Activated CD8-positive, alpha-beta memory T cell treated with anti-CD3 and anti-CD28 coated beads, Interleukin-2, amount 50 U/mL, for 24 hours (primary cell): ENCODE results near the gene IGFBPL1.
"Not testable (repeated sequence)": the region's sequence is repeated elsewhere in the genome, so short reads cannot be mapped to it uniquely, and the experiment has no call there.

ENCODE experiments used
- DNase-seq: peaks from one replicate; pipeline ENCODE4 v3.0.0-alpha.2; 2020; ENCODE audit errors: extremely low read depth

Gene IGFBPL1

GRCh38 chr9:38423973-38424843 lies at the start of gene IGFBPL1:
IGFBPL1 (minus strand) TSS chr9:38424454; CDS start chr9:38424424, 30 bp downstream.
- DNase-seq: no peak

- DNase-seq: not testable (repeated sequence)
Measured at GRCh38 chr9:38472583-38473249, 48.5 kb upstream of the IGFBPL1 start.

GRCh38 chr9:38467404-38467803 lies 43.1 kb upstream of the IGFBPL1 start:
- no peak for DNase-seq

DNA sequence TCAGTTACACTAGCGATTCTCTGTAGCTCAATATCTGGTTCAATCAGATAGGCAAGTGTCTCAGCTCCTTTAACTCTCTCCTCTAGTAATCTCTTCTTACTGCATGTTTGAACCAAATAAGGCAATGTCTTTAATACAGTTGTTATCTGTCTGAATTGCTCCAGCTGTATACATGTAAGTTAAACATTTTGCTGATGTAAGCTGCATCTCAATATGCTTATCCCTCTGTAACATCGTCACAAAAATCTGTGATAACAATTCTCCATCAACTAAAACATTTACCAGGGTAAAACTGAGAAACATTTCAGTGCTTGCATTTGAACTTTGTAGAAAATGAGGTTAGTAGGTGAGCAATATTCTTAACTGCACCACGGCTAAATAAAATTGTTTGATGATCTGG lies 29.6 kb upstream of the IGFBPL1 start:
- no peak for DNase-seq

DNA sequence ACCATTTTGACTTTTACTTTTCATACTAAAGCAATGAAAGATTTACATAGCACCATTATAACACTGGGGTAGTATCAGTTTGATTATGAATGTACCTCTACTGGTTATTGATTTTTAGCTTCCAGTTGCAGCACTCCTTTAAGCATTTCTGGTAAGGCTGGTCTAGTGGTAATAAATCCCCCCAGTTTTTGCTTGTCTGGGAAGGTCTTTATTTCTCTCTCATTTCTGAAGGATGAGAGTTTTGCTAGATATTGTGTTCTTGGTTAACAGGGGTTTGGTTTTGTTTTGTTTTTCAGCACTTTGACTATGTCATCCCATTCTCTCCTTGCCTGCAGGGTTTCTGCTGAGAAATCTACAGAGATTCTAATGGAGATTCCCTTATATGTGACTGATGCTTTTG lies 26.9 kb upstream of the IGFBPL1 start:
- DNase-seq: no peak

DNA sequence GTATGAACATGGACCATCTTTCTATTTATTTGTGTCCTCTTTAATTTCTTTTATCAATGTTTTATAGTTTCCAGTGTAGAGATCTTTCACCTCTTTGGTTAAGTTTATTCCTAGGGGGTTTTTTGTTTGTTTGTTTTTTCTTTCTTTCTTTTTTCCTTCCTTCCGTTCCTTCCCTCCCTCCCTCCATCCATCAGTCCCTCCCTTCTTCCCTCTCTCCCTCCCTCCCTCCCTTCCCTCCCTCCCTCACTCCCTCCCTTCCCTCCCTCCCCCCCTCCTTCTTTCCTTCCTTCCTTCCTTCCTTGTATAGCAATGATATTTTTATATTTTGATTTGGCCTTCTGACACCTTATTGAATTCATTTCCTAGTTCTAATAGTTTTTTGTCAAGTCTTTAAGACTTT lies 23.4 kb upstream of the IGFBPL1 start:
- no peak for DNase-seq

DNA sequence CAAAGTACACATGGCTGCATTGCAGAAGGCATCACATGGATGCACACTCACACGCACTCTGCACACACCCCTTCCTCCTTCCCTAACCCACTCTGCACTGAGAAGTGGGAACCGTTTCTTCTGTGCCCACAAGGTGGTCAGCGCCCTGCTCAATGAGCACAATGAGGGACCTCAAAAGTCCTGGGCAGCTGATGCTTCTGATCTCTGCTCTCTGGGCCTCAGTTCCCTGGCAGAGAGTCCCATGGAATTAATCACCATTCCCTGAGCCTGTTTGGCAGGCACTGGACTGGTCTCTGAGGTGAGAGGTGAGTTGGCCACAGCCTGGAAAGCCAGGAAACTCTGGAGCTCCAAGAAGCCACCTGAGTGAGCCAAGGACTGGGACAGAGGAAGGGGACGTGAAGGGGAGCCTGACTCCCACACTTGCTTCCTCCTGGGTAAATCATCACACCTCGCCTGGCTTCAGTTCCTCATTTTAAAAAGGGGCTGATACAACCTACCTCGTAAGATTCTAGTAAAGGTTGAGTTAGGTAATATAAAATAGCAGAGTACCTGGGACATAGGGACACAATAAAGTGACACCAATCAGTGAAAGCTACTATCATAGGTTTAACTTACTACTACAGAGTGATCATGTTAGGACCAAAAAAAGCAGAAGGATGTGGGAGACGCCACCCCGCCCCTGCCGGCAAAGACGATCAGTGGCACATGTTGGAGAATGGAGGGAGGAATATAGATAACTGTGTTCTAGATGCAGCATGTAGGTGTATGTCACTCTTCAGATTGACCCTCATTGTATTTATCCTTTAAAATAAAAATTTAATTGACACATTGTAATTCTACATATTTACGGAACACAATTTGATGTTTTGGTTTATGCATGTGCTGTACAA lies 21.1 kb upstream of the IGFBPL1 start:
- DNase-seq: no peak

DNA sequence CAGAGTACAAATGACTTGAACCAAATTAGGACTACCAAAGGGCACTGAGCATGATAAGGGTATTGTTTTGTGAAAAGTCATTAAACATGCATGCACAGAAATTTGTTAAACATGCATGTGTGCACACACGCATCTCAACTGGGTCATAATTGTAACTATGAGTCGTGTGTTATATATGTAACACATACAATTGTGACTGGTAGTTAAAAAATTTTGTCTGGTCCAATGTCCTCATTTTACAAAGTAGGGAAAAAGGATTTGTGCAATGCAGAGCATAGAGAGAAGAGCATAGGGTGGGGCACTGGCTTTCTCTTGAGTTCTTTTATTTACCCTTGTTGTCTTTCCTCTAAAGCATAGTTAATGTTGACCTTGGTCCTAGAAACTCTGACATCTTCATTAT lies 19.3 kb upstream of the IGFBPL1 start:
- DNase-seq: no peak

DNA sequence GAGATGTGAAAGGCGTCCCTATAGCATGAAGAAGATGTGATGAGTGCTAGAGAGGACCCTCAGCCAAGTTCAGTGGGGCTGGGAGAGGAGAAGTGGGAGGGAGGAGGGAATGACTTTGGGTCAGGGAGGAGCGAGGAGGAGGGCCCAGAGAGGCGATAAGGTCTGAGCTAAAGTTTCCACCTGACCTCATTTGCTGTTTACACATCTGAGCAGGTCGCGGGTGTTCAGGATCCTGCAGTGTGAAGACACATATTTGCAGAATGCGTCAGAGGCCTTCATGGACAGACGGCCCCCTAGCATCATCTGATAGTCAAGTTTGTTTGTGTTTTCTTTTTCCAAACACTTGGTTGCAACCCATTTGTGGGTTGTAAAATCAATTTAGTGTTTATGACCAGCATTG lies 18.9 kb upstream of the IGFBPL1 start:
- no peak for DNase-seq

DNA sequence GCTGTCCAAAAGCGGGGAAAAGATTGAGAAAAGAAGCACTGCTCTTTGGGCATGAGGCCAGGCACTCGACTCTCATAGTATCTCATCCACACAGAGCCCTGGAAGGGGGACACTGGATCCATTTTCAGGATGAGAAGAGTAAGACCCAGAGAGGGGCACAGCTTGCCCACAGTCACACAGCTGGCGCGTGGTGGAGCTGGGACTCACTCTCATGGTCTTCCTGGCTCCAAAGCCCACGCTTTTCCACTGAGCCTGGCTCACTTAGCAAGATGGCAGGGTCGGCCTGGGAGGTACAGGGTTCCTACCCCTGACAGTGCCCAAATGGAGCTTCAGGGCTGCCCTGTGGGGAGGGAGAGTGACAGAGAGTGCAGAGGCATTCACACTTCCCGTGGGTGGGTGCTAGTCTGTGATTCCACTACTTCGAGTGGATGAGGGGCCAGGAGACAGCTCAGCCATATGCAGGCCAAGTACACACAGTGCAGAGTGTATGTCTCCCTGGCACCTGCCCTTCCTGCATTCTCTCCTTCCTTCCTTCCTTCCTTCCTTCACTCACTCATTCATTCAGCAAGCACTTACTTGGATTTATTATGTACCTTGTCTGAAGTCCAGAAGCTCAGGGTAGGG lies 18.3 kb upstream of the IGFBPL1 start:
- DNase-seq: no peak

DNA sequence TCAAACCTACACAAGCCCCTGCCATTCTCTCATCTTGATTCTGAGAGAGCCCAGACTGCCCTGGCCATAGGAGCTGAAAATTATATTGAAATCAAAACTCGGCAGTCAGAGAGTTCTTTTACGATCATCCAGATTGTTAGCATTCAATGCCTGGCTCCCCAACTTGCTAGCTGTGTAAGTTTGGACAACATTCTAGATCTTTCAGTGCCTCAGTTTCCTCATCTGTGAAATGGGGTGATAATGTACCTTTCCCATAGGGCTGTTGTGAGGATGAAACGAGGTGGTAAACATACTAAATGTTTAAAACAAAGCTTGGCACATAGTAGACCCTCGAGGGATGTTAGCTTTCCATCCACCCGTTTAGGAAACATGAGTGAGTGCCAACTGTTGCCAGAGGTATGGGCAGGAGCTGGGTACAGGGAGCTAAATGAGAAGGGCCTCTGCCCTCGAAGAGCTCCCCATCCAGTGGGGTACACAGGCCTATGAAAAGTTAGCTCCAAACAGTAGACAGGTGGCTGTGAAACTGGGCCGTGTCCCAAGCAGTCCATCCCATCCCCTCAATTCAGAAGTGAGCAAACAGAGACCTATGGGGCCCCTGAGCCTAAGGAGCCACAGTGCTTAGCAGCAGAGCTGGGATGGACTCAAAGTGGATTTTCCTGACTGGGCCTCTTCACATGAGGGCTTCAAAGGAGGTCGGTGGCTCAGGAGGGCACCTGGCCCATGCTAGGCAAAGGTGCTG lies 17.3 kb upstream of the IGFBPL1 start:
- DNase-seq: no peak

DNA sequence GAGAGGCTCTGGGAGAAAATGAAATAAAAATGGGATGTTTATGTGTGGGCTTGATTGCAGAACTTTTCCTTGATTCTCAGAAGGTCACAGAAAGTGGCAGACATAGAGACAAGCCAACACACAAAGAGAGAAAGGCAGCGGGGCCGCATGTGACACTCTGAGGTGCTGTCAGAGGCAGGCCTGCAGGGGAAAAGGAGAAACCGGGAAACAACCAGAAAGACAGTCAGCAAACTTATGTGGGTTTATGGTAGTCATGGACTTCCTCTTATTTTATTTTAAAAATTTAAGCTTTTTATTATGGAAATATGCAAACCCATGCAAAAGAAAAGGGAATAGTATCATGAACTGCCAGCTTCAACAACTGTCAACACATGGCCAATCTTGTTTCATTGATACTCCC lies 16.3 kb upstream of the IGFBPL1 start:
- no peak for DNase-seq

DNA sequence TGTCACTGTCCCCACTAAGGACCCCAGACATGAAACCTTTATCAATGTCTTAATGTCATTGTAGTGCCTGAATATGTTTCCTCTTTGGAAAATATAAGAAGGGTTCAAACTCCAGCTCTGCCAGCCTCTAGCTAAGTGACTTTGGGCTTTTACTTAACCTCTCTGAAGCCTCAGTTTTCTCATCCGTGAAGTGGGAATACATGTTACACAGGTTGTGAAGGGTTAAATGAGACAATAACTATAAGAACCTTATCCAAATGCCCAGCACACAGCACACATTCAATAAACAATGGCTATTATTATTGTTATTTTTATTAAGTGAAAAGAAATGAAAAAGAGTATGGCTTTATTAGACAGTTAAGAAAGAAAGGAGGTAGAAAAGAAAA lies 15.7 kb upstream of the IGFBPL1 start:
- DNase-seq: no peak

DNA sequence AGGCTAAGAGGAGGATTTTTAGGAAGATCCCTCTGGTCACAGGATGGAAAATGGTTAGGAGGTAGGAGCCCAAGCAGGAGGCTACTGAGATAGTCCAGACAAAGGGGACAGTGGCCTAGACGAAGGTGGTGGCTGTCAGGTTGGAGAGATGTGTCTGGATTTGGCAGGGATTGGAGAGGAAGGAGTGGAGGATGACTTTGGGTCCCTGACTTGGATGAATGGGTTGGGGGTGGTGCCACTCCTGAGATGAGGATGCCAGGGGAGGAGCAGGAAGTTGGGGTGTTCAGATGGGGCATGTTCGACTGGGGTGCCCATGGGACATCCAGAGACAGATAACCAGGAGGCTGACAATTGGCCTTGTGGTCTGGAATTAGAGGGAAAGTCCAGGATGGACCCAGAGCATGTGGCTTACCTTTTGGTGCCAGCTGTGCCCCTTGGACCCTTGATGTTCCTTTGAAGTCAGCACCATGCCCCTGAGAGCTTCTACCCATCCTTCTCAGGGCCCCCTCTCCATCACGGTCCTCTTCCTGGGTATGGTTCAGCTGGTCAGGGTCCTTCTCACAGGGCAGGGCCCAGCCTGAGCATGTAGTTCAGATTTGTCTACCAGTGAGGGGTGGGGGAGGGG lies 15.1 kb upstream of the IGFBPL1 start:
- DNase-seq: no peak

DNA sequence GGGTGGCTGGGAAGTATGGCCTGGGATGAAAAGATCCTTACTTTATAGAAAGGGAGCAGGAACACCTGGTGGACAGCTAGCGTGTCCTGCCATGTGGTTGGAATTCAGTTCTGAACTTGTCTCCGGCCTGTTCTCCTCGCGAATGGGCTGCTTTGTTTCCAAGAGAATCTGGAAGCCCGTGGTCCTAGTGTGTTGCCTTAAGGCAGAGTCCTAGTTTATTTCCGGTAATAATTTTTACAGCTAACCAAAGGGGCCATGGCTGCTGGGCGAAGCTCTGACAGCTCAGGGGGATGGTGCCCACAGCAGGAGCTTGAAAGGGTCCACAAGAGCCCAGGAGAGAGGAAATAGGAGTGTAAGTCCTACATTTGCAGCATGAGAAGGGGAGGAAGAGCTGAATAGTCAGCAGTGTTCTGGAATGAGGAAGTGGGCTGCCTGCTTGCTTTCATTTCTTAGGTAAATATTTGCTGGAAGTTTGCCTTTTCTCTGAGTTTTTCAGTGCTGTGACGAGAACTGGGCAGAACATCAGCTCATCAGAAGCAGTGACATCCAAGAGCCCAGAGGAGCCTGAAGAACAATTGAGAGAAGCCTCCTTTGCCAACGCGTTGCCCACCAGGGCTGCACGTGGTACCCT lies 13.1 kb upstream of the IGFBPL1 start:
- DNase-seq: no peak

DNA sequence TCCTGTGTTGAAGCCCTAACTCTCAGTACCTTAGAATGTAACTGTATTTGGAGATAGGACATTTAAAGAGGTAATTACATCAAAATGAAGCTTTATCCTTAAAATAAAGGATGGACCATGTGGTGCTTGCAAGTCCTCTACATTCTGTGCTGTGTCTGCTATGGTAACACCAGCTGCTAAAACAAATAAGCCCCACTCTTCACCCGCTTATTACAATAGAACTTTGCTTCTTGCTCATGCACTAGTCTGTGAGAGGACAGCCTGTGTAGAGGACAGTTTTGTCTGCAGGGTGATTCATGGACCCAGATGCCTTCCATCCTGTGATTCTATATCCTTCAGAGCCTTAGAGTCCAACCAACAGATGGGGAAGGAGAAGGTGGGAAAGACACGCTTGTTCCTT lies 12.5 kb upstream of the IGFBPL1 start:
- DNase-seq: no peak

GRCh38 chr9:38435521-38435920 lies 11.3 kb upstream of the IGFBPL1 start:
- DNase-seq: no peak

GRCh38 chr9:38434853-38435252 lies 10.6 kb upstream of the IGFBPL1 start:
- DNase-seq: no peak

DNA sequence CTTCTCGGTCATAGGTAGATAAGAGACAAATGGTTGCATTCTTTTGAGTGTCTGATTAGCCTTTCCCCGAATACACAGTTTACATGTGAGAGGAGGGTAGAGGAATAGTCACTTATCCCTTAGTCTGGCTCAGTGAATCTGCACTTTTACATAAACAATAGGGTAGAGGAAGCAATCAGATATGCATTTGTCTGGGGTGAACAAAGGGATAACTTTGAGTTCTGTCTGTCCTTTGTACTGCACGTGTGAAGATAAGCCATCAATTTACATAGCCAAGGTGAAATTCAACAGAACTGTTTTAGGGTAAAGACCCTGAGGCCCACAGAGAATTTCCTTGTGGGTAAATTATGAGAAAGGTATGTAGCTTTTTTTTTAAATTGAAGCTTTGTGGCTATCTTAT lies 10.1 kb upstream of the IGFBPL1 start:
- DNase-seq: no peak

DNA sequence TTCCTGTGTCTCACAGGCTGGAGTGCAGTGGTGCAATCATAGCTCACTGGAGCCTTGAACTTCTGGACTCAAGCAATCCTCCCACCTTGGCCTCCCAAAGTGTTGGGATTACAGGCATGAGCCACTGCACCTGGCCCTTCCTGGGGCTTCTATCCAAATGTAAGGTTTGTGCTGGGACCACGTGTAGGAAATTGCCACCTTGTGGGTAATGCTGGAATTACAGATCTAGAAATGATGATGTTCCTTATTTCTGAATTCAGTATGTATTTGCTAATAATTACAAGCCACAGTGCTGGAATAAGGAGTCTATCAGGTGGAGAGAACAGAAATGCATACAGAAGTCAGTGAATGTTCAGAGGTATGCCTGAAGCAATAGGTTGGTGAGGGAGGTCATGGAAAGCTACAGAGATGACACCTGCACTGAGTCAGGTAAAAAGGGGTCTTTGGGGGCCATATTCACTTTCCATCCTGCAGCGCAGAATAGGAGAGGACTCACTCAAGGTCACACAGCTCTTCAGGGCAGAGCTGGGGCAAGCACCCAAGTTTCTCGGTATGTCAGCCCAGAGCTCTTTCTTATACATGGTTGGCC lies 8.8 kb upstream of the IGFBPL1 start:
- DNase-seq: no peak
